NCI-H526 treated with DMSO at 0.1 percent for 48 hours (cell line): ENCODE data around the gene ZNF862.

Experiments used
- DNase-seq: peaks from one replicate; lab custom pipeline; 2025; lab: John Stamatoyannopoulos, UW

The ZNF862 gene

DNA sequence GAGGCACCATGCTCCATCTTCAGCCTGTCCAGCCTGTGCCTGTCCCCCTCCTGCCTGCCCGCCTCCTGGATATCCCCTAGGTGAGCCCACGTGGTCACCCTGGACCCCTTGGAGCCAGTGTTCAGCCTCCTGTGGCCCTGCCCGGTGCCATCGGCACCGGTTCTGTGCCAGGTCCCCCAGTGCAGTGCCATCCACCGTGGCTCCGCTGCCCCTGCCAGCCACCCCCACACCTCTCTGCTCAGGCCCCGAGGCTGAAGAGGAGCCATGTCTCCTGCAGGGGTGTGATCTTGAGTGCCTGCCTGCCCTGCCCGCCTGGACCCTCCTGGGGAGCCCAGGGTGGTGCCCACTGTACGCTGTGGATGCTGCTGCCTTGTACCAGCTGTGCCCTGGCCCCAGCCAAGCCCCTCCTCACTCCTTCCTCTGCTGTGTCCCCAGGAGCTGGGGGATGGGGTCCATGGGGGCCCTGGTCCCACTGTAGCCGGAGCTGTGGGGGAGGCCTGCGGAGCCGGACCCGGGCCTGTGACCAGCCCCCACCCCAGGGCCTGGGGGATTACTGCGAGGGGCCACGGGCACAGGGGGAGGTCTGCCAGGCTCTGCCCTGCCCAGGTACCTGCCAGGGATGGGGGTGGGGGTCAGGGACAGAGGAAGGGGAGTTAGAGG is 26.2 kb upstream of the ZNF862 start:
- DNase-seq = no peak

DNA sequence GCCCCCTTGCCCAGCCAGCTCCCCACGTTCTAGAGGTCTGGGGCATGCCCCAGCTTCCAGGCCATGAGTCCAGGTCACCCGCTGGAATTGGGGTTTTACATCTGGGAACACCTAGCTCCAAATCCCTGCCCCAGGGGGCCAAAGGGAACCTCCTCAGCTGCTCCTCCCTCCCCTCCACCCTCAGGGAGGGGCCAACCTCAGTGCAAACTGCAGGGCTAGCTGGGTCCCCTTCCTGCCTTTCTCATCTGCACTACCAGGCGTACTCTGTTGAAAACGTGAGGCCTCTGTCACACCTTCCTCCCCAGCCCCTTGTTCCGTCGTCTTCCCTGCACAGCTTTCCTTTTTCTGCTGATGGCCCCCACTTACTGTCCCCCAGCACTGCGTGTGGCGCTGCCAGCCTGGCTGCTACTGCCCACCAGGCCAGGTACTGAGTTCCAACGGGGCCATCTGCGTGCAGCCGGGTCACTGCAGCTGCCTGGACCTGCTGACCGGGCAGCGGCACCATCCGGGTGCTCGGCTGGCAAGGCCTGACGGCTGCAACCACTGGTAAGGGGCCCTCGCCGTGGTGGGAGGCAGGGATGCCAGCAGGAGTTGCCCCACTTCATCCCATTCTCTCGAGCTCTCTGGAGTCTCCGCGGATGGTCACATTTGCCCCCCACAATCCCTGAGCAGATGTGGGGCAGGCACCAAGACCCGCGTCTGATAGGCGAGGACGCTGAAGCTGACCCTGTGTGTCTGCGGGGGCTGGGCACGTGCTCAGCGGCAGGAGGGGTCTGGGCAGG is 24.7 kb upstream of the ZNF862 start:
- no peak for DNase-seq

DNA sequence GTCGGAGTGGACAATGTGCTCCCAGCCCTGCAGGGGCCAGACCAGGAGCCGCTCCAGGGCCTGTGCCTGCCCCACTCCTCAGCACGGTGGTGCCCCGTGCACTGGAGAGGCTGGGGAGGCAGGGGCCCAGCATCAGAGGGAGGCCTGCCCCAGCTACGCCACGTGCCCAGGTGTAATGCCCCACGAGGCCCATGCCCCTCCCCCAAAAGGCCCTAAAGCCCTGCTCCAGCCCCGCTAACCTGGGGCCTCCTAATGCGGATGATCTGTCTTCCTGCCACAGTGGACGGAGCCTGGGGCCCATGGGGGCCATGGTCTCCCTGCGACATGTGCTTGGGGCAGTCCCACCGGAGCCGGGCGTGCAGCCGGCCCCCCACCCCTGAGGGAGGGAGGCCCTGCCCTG is 23.7 kb upstream of the ZNF862 start:
- DNase-seq = no peak

DNA sequence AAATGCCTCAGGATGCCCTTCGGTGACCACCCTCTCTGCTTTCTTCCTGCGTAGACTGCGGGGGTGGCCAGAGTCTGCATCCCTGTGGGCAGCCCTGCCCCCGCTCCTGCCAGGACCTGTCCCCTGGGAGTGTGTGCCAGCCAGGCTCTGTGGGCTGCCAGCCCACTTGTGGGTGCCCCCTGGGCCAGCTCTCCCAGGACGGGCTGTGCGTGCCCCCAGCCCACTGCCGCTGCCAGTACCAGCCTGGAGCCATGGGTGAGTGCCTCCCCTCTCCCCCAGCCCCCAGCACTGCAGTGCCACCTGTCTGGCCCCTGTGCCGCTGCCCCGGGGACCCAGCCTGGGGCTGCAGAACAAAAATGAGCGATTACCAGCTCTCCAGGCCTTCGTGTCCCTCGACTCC is 23.1 kb upstream of the ZNF862 start:
- DNase-seq = no peak

DNA sequence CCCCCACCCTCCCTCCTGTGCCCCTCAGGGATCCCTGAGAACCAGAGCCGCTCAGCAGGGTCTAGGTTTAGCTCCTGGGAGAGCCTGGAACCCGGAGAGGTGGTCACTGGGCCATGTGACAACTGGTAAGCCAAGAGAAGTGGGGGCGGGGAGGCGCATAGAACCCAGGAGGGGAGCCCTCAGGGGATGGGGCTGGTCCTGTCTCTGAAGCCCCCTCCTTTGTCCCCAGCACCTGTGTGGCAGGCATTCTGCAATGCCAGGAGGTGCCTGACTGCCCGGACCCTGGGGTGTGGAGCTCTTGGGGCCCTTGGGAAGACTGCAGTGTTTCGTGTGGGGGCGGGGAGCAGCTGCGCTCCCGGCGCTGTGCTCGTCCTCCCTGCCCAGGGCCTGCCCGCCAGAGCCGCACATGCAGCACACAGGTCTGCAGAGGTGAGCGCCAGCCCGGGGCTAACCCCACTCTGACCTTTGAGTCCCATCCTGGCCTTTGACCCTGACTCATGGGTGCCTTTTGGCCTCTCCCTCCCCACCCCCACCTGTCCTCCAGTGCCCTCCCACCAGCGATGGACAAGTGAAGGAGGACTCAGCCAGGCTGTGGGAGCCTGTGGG is 22.4 kb upstream of the ZNF862 start:
- no peak for DNase-seq

DNA sequence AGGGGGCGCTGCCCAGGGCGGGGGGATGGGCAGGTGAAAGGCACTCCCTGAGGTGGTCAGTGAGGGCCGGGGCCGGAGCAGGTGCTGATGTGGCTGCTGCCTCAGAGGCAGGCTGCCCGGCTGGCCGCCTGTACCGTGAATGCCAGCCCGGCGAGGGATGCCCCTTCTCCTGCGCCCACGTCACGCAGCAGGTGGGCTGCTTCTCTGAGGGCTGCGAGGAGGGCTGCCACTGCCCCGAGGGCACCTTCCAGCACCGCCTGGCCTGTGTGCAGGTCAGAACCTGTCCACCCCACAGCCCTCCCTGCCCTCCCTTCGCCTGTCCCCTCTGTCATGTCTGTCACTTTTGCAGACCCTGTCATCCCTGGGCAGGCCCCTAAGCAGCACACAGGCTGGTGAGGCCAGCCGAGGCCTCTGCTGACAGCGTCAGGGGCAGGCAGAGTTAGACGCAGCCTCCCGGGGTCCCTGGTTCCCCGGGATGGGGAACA is 21.9 kb upstream of the ZNF862 start:
- no peak for DNase-seq

DNA sequence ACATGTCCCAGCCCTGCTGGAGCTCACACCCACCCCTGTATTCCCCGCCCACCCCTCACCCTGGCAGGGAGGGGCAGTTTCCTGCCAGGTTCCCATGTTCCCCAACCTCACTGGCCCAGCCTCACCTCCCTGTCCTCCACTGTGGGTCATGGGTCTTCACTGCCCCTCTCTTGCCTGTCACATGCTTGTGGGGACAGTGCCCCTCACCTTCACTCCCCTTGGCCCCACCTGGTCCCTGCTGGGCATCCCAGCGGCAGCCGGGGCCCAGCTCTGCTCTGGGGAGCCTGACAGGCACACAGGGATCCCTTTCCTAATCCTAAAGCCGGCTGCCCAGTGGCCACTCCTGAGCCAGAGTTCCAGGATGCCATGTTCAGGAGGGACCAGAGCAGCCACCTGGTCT is 21.4 kb upstream of the ZNF862 start:
- DNase-seq = no peak

DNA sequence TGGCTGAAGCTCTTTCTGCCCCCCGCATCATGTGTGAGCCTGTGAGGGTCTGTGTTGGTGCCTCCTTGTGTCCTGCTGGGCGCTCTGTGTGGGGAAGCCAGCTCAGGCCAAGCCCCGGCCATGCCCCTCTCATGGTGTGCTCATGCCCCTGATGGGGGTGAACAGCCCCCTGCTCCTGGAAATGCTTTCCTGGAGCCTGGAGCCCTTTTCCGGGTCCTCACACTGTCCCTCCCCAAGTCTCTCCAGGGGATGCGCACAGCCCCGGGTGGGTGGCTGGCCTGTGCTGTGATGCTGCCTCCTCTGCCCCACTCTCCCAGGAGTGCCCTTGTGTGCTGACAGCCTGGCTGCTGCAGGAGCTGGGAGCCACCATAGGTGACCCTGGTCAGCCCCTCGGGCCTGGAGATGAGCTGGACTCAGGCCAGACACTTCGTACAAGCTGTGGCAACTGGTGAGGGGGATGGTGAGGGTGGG is 20.8 kb upstream of the ZNF862 start:
- no peak for DNase-seq

DNA sequence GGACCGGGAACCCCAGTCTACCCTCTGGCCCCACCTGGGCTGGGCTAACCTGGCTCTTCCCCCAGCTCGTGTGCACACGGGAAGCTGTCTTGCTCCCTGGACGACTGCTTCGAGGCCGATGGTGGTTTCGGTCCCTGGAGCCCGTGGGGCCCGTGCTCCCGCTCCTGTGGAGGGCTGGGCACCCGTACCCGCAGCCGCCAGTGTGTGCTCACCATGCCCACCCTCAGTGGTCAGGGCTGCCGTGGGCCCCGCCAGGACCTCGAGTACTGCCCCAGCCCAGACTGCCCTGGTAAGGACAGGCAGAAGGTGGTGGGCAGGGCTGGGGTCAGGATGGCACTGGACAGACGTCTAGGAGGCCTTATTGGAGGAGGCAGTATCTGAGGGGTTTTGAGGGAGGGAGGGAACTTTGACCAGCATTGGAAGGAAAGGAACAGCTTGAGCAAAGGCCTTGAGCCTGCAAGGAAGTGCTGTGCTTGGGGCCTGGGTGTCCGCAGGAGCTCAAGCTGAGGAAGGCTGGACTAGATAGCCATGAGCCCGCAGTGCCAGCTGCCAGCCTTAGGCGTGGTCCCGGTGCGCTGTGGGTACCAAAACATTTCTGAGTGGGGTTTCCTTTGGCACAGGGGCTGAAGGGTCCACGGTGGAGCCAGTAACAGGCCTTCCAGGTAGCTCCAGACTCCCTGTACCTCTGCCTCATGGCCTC is 20.2 kb upstream of the ZNF862 start:
- DNase-seq = no peak

DNA sequence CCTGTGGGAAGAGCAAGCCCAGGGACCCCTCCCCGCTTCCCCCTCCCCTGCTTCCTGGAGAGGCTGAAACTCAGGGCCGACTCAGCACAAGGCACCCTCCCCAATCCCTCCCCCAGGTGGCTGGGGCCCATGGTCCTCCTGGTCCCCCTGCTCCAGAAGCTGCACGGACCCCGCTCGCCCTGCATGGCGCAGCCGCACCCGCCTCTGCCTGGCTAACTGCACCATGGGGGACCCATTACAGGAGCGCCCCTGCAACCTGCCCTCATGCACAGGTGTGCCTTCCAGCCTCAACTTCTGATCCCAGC is 19.7 kb upstream of the ZNF862 start:
- DNase-seq = no peak

DNA sequence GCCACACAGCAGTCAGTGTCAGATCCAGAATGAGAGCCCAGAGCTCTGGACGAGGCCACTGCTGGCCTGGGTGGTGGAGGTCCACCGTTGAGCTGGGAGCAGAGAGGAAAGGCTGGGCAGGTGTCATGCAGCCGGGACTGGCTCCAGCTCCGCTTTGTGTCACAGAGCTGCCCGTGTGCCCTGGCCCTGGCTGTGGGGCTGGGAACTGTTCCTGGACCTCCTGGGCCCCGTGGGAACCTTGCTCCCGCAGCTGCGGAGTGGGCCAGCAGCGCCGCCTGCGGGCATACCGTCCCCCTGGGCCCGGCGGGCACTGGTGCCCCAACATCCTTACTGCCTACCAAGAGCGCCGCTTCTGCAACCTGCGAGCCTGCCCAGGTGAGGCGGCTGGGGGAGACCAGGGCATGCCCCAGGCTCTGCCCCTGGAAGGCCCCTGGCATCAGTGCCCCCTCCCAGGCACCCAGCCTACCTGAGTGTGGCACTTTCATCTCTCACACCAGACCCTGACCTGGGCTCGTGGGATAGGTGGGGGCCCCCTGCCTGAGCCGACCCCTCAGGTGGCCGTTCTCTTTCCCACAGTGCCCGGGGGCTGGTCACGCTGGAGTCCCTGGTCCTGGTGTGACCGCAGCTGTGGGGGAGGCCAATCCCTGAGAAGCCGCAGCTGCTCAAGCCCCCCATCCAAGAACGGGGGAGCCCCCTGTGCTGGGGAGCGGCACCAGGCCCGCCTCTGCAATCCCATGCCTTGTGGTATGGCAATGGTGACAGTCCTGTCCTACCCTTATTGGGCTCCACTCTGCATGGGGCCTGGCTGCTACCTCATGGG is 18.8 kb upstream of the ZNF862 start:
- DNase-seq = no peak

DNA sequence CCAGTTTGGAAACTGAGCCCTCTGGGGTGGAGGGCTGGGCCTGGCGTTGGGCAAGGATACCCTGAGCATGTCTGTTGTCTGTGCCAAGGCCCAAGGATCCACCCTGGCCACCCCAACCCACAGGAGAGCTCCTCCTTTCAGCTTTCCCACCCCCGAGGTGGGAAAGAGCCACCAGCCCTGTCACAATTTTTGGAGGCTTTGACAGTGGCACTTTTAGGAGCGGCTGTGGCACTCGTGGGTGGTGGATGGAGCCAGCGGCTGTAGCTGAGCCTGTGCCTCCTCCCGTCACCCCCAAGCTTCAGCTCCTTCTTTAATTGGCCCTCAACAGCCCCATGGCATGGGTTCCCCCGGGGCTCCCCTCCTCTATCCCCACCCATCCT is 18.2 kb upstream of the ZNF862 start:
- no peak for DNase-seq

DNA sequence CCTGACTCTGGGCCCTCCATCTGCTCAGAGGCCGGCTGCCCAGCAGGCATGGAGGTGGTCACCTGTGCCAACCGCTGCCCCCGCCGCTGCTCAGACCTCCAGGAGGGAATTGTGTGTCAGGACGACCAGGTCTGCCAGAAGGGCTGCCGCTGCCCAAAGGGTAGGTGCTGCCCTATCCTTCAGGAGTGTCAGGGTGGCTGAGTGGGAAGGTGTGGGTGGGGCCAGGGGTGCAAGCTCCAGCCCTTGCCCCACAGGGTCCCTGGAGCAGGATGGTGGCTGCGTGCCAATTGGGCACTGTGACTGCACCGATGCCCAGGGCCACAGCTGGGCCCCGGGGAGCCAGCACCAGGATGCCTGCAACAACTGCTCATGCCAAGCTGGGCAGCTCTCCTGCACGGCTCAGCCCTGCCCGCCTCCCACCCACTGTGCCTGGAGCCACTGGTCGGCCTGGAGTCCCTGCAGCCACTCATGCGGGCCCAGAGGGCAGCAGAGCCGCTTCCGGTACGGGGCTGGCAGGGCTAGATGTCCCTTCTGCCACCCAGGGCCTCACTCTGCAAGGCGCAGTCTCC is 17.5 kb upstream of the ZNF862 start:
- no peak for DNase-seq

DNA sequence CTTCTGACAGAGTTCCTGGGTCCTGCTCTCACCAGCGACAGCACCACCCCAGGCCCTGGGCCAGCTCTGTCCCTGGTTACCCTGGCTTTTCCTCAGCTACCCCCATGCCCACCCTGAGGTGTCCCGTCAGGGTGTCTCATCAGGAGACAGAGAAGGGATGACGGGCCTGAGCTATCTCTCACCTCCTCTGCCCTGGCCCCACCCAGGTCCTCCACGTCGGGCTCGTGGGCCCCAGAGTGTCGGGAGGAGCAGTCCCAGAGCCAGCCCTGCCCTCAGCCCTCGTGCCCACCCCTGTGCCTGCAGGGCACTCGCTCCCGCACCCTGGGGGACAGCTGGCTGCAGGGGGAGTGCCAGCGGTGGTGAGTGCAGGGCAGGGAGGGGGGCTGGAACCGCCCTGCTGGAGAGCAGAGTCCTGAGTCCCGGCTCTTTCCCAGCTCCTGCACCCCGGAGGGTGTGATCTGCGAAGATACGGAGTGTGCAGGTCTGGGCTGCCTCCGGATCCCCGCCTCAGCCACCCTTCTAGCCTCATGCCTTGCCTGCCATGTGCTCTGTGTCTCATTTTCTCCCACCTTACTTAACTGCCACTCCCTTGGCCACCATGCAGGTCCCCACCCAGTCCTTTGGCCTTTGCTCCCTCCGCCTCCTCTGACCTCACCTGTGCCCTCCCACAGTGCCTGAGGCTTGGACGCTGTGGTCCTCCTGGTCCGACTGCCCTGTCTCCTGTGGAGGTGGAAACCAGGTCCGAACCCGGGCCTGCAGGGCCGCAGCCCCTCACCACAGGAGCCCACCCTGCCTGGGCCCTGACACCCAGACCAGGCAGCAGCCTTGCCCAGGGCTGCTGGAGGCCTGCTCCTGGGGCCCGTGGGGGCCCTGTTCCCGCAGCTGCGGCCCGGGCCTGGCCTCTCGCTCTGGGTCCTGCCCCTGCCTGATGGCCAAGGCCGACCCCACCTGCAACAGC is 16.7 kb upstream of the ZNF862 start:
- DNase-seq = no peak

DNA sequence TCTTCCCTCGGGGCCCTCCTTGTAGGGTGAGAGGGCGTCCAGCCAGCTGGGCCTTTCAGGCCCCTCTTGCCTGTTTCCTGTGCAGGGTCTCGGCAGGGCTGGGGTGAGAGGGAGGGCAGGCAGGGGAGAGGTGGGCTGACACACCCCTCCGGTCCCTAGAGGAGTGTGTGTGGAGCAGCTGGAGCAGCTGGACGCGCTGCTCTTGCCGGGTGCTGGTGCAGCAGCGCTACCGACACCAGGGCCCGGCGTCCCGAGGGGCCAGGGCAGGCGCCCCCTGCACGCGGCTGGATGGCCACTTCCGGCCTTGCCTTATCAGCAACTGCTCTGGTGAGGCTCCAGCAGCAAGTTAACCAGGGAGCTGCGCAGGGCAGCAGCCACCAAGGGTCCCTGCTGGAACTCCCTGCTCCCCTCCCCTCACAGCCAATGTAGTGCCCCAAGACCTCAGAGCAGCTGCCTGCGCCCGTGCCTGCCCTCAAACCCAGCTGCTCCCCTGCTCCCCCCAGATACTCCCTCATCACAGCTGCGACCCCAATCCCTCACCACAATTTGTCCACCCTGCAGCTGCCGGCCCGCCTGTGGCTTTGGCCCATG is 15.7 kb upstream of the ZNF862 start:
- no peak for DNase-seq

DNA sequence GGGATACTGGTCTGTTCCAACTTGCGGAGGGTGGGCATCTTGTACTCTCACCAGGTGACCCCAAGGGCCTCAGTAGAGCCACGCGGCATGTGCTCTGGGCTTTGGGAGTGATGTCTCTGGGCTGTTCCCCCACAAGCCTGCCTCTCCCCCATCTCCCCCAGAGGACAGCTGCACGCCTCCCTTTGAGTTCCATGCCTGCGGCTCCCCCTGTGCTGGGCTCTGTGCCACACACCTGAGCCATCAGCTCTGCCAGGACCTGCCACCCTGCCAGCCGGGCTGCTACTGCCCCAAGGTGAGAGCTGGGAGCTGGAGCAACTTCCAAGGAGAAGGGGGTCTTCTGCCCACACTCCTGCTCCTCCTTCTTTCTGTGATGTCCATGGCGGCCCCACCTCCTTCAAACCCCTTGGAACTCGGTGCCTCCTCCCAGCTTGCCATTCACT is 15.0 kb upstream of the ZNF862 start:
- DNase-seq = no peak

DNA sequence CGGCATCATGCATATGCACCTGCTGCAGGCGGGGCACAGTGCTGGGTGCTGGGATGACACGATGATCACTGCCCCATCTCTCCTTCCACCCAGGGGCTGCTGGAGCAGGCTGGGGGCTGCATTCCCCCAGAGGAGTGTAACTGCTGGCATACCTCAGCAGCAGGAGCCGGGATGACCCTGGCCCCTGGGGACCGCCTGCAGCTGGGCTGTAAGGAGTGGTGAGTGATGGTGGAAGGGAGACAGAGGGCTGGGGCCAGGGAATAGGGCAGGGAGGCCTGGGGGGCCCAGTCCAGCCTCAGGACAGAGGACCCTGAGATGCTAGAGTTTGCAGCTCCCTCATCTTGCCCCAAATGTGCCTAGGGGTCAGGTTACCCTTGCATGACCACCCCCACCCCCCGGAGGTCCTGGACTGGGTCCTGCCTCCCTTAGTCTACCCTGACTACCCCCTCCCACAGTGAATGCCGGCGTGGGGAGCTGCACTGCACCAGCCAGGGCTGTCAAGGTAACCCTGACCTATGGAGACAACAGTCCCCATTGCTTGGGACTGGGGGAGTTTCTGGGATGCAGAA is 14.5 kb upstream of the ZNF862 start:
- DNase-seq = no peak

DNA sequence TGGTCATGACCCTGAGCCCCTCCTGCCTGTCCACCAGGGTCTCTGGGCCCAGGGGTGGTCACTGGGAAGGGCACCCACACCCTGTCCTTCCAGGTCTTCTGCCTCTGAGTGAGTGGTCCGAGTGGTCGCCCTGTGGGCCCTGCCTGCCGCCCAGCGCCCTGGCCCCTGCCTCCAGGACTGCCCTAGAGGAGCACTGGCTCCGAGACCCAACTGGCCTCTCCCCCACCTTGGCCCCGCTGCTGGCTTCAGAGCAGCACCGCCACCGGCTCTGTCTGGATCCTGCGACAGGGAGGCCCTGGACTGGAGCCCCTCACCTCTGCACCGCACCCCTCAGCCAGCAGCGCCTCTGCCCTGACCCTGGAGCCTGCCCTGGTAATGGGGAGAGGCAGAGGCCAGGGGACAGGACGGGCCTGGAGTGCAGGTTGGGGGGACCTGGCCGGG is 13.9 kb upstream of the ZNF862 start:
- no peak for DNase-seq

DNA sequence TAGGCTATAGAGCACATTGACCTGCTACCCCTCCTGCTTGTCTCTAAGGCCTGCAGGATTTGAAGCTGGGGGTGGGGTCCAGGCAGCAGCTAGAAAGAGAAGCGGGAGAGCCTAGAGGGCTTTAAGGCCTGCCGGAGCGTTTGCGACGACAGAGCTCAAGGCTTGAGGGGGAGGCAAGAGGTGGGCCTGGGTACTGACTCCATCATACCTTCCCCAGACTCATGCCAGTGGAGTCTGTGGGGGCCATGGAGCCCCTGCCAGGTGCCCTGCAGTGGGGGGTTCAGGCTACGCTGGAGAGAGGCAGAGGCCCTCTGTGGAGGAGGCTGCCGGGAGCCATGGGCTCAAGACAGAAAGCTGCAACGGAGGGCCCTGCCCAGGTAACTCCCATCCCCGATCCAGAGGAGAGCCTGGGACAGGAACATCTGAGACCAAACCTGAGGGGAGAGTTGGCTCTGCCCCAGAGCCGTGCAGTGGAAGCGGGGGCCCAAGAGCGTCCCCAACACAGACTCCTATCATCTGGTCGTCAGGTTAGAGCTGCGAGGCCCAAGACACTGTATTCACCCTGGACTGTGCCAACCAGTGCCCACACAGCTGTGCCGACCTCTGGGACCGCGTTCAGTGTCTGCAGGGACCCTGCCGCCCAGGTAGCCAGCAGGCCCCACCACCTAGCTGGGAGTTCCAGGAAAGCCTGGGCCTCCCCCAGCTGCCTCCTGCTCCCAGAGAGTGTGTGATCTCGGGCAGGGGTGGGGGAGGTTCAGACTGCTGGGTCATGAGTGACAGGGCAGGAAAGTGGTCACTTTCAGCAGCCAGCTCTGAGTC is 13.2 kb upstream of the ZNF862 start:
- no peak for DNase-seq
